Tibial nerve (tissue), 4 donors: Measurements from ENCODE around the gene EYS.
"Not testable (repeated sequence)": the region's sequence is repeated elsewhere in the genome, so short reads cannot be mapped to it uniquely, and the experiment has no call there.

Experiments
- CTCF ChIP-seq, 5 experiments: fragments of 200-600 bp in 3 of 5; fragments of 450-650 bp in 2 of 5; sonication (generic) in 3 of 5; IDR thresholded peaks; one replicate each; pipeline ENCODE4 v1.5.1; 2016 to 2019; ENCODE audit warnings: antibody characterized with exemption in 5 of 5, mild to moderate bottlenecking in 3 of 5, moderate library complexity in 2 of 5
- EP300 ChIP-seq, 2 donors: sonication (generic); formaldehyde crosslinking; IDR thresholded peaks; one replicate each; pipeline ENCODE4 v1.6.1; 2017; ENCODE audit warnings: antibody characterized with exemption in 2 of 2, mild to moderate bottlenecking in 1 of 2

GRCh38 chr6:64448101-64448500 lies 1258.9 kb downstream of the EYS start:
- TF ChIP-seq CTCF, EP300 (IDR thresholded peaks at IDR 0.05): not testable (repeated sequence)
